NCI-H345 treated with DMSO at 0.1 percent for 48 hours (cell line): ENCODE measurements around the gene HIVEP1.

ENCODE experiments used
- DNase-seq: peaks from one replicate; lab custom pipeline; 2025; ENCODE audit not compliant: unreplicated experiment; lab: John Stamatoyannopoulos, UW

HIVEP1 gene

DNA sequence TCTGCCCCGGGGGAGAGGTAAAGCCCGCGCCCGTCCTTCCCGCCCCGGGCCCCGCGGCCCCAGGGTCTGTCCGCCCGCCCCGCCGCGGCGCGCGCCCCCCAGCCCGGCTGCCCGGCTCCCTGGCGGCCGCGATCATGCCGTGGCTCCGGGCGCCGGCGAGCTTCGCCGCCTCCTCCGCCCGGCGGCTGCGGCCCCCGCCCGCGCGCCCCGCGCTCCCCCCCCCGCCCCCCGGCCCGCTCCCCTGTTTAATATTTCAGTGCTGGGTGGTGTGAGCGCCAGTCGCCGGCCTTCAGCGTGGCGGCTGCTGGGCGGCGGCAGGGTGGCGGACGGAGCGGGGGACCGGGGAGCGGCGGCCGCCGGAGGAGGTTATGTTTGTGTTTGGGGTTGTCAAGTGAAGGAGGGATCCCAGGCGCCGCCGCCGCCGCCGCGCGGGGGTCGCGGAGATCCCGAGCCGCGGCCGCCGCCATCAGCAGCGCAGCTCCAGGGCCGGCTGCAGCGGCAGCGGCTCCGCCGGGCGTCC is at the start of gene HIVEP1:
Gene HIVEP1, plus strand, starts transcription at position 275 of the 520 bp plus-strand sequence. CDS start 3,317 bp downstream, outside the sequence.
- DNase-seq, result no peak

DNA sequence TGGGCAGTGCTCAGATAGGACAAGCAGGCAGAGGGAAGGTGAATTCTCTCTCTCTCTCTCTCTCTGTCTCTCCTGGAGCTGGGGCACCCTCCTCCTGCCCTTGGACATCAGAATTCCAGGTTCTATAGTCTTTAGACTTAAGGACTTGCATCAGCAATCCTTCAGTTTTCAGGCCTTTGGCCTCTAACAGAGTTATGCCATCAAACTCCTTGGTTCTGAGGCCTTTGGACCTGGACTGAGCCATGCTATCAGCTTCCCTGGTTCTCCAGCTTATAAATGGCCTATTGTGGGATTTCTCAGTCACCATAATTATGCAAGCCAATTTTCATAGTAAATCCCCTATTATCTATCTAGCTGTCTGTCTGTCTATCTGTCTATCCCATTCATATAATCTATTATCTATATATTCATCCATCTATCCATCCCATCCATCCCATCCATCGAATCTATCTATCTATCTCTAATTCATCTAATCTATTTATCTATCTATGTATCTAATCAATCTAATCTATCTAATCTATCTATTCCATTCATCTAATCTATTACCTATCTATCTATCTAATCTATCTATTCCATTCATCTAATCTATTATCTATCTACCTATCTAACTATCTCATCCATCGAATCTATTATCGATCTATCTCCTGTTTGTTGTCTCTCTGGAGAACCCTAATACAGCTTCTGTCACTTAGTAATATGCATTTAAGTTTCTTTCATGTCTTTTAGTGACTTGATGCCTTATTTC is 48.2 kb upstream of the HIVEP1 start:
- no peak for DNase-seq

DNA sequence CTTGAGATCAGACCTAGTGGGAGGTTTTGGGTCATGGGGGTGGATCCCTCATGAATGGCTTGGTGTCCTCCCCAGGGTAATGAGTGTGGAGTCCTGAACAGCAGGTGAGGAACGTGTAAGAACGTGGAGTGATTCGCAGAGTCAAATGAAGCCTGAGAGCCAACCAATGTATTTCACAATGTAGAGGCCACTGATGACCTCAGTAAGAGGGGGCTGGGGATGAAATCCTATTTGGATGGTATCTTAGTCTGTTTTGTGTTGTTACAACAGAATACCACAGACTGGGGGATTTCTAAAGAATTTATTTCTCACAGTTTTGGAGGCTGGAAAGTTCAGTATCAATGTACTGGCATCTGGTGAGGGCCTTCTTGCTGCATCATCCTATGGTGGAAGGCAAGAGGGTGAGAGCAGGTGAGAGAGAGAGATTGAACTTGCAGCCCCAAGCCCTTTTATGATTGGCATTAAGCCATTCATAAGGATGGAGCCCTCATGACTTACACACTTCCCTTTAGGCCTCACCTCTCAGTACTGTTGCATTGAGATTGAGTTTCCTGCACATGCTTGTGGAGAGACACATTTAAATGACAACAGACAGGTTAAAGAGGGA is 47.3 kb upstream of the HIVEP1 start:
- no peak for DNase-seq

DNA sequence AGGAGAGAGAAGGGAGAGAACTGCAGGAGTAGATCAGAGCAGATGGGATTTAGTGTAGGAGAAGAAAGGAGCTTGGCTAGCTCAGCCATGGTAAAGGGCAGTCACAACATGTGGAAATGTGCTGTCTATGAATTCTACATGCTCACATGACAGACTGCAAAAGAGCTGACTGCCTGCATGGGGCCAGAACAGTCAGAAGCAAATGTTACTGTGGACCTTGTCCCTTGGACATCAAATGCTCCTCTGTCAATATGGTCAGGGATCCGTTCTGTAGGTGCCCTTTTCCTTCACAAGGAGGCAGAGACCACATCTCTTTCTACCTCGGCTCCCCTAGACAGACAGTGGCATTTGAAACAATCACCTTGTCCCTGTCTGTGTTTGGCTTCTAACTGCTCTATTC is 46.6 kb upstream of the HIVEP1 start:
- no peak for DNase-seq

DNA sequence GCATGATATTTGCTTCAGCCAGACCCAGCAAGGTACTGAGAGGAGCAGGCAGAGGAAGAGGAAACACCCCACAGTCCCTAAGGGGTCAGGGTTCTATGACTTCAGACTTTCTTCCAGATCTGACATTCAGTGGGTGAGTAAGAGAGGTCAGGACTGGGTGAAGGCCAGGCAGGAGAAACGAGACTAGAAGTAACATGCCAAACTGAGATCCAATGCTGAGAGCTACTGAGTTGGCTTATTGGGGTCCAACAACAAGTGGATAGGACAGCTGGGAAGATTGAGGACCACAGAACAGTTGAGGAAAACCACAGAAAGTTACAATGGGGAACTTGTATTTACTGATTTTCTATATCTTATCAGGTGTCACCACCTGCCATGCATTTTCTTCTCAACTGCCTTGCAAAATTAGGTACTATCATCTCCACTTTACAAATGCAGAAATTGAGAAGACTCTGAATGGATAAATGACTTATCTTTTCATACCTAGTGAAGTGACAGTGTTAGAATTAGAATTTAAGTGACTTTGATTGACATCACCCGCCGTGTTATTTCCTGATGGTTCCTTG is 43.8 kb upstream of the HIVEP1 start:
- DNase-seq, result no peak

DNA sequence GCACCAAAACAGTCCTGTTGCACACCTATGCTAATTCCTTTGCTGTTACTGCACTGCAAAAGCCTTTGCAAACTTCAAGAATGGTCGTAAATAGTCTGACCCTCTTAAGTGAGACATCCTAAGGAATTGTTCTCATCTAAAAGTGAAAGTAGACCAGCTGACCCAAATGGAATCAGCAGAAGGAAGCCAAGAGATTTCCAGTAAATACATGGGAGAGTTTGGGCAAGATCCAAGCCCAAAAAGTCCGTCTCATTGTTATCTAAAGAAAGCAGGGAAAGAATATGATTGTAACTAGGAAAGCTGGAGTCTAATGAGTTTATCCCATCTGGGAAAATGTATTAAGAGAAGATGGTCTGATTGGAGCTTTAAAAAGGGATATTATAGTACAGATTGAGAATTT is 43.0 kb upstream of the HIVEP1 start:
- DNase-seq, result no peak

DNA sequence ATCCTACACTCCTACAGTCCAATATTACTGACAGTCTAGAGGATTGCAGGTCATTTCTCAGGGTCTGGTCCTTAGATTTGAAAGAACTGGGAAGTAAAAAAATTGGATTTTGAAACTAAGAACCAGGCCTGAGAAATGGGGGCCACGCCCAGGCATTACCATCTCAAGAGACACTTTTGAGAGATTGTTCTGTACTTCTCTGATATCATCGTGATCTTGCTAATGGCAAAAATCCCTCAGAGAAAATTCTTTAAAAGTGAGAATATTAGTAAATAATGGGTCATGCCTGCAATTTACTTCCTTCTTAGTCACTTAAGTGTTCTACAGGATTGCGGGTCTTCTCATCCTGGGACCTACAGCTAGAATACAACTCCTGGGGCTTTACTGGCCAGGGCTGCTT is 42.0 kb upstream of the HIVEP1 start:
- no peak for DNase-seq

DNA sequence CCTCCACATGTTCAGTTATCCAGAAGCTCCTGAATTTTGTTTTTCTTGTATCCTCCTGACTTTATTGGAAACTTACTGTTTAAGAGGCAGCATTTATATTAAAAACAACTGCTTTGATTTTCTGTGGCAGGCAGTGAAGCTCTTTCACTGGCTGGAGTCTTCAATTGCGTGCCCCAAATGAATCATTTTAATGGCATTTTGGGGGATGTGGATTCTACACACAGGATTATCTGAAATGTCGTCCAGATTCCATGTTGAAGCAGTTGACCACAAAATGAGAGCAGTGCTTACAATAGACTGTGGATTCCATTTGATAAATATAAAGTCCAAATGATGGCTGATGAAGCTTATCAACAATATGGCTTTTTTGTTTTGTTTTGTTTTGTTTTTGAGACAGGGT is 41.0 kb upstream of the HIVEP1 start:
- DNase-seq, result no peak

DNA sequence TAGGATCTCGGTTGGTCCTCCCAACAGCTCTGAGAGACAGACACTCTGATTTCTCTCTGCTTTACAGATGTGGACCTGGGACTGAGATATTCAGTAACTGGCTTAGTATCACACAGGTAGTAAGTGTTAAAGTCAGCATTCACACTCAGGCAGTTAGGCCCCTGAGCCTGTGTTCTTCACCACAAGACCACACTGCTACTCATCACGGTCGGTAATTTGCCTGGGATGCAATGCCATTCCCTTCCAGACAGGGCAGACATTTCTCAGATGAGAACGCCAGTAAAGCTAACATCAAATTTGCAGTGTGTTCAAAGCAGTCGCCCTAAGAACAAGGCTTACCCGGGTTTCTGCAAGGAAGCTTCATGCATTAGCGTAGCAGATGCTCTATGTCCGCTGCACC is 39.8 kb upstream of the HIVEP1 start:
- DNase-seq, result no peak

DNA sequence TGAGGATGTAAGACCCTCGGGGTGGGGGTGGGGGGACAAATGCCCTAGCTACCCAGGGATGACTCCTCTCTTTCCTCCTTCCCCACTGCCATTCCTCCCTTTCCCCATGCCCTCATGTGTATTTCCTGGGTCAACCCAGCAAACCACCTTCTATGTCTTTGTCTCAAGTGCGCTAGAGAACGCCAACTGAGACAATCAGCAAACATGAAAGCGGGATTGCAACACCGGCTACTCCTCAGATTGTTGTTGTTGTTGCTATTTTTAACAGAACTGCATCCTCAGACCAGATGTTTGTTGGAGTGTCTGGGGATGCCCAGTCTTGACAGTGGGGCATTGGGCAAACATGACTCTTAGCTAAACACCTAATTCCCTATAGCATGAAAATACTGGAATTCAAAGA is 39.3 kb upstream of the HIVEP1 start:
- no peak for DNase-seq

DNA sequence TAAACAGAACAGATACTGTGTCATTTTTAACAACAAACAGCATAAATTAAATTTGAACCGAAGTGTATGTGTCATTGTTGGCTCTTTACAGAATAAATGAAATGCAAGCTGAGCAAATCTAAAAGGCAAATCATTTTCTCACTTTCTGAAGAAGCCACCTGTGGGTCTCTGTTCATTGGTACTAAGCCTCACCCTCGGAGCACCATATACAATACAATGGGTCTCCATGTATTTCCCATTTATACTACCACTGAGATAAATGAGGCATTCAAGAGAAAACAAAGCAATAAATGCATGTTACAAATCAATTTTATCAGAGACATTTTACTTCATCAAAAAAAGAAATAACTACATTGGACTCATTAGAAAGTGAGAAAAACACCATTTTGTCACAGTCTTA is 38.9 kb upstream of the HIVEP1 start:
- no peak for DNase-seq

DNA sequence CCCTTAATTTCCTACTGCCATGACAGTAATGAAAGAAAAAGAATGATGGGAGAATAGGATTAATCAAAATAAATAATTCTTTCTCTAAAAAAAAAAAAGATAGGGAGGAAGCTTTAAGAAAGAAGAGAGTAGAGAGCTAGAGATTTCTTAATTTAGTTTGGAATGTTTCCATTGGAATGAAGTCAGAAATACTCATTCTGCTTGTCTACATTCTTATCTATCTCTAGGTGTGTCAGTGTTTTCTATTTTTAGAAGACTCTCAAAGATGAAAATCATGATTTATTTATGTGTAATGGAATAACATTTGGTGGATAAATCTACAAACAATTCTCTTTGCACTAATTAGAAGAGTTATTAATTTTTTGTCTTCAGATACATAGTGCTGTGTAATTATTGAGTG is 38.0 kb upstream of the HIVEP1 start:
- no peak for DNase-seq

DNA sequence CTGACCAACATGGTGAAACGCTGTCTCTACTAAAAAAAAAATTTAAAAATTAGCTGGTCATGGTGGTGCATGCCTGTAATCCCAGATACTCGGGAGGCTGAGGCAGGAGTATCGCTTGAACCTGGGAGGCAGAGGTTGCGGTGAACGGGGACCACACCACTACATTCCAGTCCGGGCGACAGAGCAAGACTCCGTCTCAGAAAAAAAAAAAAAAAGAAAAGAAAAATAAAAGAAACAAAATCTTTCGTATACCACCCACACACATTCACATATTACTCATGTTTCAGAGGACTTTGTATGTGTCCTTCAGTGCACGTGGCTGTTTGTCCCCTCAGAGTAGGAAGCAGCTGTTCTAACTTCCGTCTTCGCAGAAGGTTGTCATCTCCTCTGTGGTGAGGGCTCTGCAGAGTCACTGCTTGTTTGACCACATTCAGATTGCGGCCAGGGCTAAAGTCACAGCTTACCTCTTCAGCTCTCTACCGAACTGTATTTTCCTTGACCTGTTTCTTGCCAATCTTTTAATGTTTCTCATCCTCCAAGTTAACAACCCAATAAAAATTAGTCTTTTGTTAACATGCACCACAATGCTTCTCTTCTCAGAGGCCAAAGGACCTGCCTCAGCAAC is 36.6 kb upstream of the HIVEP1 start:
- DNase-seq, result no peak

DNA sequence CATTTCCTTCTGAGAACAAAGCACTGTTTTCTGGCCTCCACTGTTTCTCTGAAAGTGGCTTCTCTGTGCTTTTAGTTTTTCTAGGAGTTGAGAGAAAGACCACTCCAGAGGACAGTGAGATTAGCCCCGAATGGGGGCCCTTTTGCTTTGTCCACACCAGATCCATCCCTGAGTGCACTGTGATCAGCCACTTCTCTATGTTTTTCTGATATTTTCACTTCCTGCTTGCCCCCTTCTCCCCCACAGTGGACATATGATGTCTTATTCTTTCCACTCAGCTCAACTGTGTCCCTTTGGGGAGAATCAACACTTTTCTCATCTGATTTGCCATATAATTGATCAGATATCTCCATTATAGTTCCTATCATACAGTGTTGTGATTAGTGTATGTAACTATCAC is 35.6 kb upstream of the HIVEP1 start:
- DNase-seq, result no peak

DNA sequence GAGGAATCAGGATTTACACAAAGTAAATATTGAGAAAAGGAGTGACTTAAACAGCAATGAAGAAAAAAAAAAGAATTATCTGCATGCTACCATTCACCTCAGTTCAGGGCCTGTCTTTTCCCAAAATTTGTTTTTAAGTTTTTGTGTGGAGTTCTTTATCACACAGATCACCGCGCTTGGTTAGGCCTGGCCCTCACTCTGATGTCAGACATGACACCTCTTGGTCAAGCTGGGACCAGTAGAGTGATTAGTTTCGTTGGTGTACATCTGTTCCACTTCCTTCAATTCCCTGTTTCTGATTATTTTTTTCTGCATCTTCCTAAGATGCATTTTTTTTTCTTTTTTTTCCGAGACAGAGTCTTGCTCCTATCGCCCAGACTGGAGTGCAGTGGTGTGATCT is 34.9 kb upstream of the HIVEP1 start:
- no peak for DNase-seq

DNA sequence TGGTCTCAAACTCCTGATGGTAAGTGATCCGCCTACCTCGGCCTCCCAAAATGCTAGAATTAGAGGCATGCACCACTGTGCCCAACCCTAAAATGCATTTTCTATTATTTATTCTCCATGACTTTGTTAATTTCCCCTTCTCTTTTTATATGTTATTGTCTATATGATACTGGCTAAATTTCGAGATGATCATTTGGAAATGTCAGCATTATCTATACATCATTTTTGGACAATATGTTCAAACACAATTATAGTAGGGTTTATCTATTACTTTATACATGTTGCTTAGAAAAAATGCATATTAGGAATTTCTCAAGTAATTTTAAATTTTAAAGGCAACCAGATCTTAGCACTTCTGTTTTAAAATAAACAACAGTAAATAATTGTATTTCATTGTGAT is 34.4 kb upstream of the HIVEP1 start:
- no peak for DNase-seq

DNA sequence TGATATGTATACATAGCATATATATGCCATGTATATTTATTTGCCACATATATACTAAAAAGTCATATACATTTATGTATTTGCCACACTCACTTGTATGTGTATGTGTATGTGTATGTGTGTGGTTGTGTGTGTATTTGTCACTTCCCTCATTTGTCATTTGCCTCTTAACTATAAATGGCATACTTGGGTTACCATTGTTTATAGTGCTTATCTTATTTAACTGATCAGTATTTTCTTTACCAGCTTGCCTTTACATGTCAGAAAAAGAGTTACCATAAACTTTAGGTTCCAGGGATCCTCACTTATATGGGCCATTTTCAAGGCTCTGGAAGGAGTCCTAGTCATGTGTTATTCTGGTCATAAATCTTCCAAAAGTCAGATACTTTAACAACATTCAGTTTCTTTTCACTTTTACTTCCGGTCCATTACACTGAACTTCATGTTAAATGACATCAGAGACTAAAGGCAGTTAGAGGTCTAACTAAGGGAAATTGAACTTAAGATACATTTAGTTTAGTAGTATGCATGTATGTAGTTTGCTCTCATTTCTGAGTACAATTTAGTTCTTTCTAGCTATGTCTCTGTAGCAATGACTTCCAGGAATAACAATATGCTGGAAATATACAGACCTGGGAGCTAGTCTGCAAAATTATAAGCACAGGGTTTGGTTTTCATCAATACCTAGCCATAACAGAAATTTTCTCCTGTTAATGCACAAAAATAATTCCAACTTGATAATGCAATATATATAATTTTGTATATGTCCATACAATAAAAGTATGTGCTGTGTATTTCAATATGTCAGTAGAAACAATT is 33.7 kb upstream of the HIVEP1 start:
- DNase-seq, result no peak

DNA sequence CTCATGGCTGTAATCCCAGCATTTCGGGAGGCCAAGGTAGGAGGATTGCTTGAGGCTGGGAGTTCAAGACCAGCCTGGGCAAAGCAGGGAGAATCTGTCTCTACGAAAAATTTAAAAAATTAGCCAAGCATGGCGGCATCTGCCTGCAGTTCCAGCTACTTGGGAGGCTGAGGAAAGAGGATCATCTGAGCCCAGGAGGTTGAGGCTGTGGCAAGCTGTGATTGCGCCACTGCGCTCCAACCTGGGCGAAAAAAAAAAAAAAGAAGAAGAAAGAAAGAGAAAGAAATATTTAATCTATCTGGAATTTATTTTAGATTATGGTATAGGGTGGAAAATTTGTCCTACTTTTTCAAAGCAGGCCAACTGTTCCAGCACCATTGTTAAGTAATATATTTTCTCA is 32.2 kb upstream of the HIVEP1 start:
- DNase-seq, result no peak

DNA sequence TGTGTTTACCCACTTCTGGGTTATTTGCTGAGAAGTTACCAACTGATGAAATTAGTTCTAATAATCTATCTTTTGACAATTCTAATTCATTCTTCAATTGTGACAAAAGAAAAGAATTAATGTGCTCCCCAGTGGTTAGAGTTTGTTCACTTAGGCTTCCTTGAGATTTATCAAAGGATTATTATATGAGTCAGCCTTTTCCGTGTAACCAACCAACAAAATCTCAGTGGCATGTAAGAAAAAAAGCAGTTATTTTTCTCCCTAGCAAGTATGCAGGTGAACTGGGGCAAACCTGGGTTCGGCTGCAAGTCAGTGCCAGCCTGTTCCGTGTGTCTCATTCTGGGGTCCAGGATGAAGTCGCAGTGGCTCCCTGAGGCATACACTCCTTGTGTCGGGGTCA is 28.8 kb upstream of the HIVEP1 start:
- DNase-seq, result no peak

DNA sequence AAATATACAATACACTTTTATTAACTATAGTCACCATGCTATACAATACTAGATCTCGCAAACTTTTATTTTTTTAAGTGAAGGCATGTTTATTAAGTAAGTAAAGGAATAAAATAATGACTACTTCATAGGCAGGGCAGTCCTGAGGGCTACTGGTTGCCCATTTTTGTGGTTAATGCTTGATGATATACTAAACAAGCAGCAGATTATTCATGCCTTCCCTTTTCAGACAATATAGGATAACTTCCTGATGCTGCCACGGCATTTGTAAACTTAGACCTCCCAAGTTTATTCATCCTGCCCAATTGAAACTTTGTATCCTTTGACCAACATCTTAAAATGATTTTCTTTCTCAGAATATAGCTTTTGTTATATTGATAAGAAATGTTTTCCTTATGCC is 24.7 kb upstream of the HIVEP1 start:
- DNase-seq, result no peak

DNA sequence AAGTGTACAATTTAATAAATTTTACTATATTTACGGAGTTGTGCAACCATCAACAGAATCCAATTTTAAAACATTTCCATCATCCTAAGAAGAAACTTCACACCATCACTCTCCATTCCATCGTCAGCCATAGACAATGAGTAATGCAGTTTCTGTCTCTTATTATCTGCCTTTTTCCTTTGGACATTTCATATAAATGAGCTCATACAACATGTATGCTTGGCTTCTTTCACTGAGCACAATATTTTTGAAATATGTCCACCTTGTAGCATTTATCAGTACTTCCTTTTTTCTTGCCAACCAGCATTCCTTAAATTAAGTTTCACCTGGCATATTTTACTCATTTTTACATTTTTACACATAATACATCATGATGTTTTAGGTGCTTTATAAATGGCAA is 22.7 kb upstream of the HIVEP1 start:
- no peak for DNase-seq
